Breast epithelium (tissue), 3 donors: ENCODE measurements around the gene NSRP1.

Source experiments
- POLR2A ChIP-seq: fragments of 450-650 bp; IDR thresholded peaks from one replicate; pipeline ENCODE4 v1.6.1; 2016; ENCODE audit warnings: antibody characterized with exemption, mild to moderate bottlenecking, moderate library complexity
- POLR2AphosphoS5 ChIP-seq, 3 donors: sonication (generic); formaldehyde crosslinking; IDR thresholded peaks; one replicate each; pipeline ENCODE4 v1.6.1; 2017; ENCODE audit warnings: antibody characterized with exemption in 3 of 3
- TF ChIP-seq, protein P1 (sequence below), 3 donors: fragments of 450-650 bp; IDR thresholded peaks; one replicate each; pipeline ENCODE4 v1.5.1; 2016 to 2017; ENCODE audit warnings: antibody characterized with exemption in 3 of 3, mild to moderate bottlenecking in 3 of 3, moderate library complexity in 3 of 3

DNA sequence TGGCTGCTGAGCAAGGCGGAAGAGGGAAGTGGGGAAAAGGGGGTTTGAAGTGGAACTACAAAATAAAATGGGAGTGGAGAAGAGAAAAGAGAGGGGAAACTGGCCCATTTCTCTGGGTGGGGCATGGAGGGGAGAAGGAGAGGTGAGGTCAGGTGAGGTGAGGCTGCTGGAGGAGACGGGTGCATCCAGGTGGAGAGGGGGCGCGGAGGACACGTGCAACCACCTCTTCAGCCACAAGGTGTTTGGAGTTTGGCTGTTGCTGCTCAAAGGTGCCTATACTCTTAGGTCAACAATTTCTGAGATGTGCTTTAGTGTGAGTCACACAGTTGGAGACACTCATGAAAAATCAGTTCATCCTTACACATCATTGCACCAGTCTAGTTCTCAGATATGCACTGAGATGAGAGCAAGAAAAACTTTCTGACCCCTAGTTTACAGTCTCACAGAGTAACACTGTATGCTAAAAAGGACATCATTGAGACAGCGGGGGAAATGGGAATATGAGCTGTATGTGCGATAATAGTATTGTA is 114.0 kb downstream of the NSRP1 start:
- TF ChIP-seq, protein P1, sequence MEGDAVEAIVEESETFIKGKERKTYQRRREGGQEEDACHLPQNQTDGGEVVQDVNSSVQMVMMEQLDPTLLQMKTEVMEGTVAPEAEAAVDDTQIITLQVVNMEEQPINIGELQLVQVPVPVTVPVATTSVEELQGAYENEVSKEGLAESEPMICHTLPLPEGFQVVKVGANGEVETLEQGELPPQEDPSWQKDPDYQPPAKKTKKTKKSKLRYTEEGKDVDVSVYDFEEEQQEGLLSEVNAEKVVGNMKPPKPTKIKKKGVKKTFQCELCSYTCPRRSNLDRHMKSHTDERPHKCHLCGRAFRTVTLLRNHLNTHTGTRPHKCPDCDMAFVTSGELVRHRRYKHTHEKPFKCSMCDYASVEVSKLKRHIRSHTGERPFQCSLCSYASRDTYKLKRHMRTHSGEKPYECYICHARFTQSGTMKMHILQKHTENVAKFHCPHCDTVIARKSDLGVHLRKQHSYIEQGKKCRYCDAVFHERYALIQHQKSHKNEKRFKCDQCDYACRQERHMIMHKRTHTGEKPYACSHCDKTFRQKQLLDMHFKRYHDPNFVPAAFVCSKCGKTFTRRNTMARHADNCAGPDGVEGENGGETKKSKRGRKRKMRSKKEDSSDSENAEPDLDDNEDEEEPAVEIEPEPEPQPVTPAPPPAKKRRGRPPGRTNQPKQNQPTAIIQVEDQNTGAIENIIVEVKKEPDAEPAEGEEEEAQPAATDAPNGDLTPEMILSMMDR (IDR thresholded peaks at IDR 0.05): no peak
- TF ChIP-seq POLR2A: no peak
- no peak for TF ChIP-seq POLR2AphosphoS5 (IDR thresholded peaks at IDR 0.05)
